Vagina (tissue), 2 donors: ENCODE results near the gene CFAP61.

Experiments used
- POLR2A ChIP-seq, 2 donors: fragments of 450-650 bp; IDR thresholded peaks; one replicate each; pipeline ENCODE4 v1.6.1; 2017; ENCODE audit warnings: antibody characterized with exemption in 2 of 2, mild to moderate bottlenecking in 2 of 2, moderate library complexity in 2 of 2
- TF ChIP-seq, protein P1 (sequence below), 3 experiments: fragments of 450-650 bp in 2 of 3; fragments of 200-600 bp in 1 of 3; sonication (generic) in 1 of 3; IDR thresholded peaks; one replicate each; pipeline ENCODE4 v1.5.1; 2017 to 2019; ENCODE audit warnings: antibody characterized with exemption in 3 of 3, mild to moderate bottlenecking in 2 of 3, moderate library complexity in 2 of 3

DNA sequence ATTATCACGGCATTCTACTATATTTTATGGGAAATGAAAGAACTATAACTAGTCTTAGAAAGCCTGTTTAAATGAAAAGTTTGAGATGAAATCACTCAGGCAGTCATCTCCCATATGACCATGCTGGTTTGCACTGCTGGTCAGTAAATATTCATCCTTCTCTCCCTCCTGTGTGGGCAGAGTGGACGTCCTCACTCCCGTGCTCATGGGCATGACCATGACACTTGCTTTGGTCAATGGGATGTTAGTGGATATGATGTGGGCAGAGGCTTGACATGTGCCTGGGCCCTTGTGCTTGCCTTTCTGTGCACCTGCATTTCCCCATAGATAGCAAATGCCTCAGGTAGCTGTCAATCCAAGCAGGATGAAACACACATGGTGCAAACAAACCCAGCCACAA lies 222.5 kb downstream of the CFAP61 start:
- TF ChIP-seq, protein P1, sequence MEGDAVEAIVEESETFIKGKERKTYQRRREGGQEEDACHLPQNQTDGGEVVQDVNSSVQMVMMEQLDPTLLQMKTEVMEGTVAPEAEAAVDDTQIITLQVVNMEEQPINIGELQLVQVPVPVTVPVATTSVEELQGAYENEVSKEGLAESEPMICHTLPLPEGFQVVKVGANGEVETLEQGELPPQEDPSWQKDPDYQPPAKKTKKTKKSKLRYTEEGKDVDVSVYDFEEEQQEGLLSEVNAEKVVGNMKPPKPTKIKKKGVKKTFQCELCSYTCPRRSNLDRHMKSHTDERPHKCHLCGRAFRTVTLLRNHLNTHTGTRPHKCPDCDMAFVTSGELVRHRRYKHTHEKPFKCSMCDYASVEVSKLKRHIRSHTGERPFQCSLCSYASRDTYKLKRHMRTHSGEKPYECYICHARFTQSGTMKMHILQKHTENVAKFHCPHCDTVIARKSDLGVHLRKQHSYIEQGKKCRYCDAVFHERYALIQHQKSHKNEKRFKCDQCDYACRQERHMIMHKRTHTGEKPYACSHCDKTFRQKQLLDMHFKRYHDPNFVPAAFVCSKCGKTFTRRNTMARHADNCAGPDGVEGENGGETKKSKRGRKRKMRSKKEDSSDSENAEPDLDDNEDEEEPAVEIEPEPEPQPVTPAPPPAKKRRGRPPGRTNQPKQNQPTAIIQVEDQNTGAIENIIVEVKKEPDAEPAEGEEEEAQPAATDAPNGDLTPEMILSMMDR (IDR thresholded peaks at IDR 0.05): no peak
- TF ChIP-seq POLR2A (IDR thresholded peaks at IDR 0.05): no peak
